T-cell (primary cell): ENCODE results near the gene SYAP1. TPM values are rescaled to one million over a fixed set of nuclear protein-coding genes. Genes with fewer than 3 reads are reported as not detected.

Source experiments
- total RNA-seq, 35 experiments: library from RNA in 6 of 35; stranded (reverse) in 6 of 35; fragments of 120-200 nt in 1 of 35; gene quantifications; one replicate each; pipeline versions ENCODE4 v1.2.1 to v1.2.4 and lab custom pipeline; 2013 to 2026

SYAP1 gene
- total RNA-seq, 5 donors from 2014 or later (not counting 1 experiment from before 2014, with no cell fraction given) = 12.5 to 53.2 (median 19.3) TPM

Other genes starting within 250 kb of the SYAP1 start
- not detected for gene S100G, start 69.5 kb upstream of the SYAP1 start, total RNA-seq
- 1 to 10 TPM; 5.2 to 6.7 (median 5.7) TPM for gene CTPS2, start 6.9 kb upstream of the SYAP1 start, total RNA-seq
- 10 to 100 TPM; 16.4 to 24.0 (median 17.9) TPM for gene TXLNG, start 66.9 kb downstream of the SYAP1 start, total RNA-seq
- 100 to 1,000 TPM in 2 of 5 donors, 10 to 100 TPM in 3; 72.6 to 111 (median 90.3) TPM for gene RBBP7, start 150.8 kb downstream of the SYAP1 start, total RNA-seq
- gene REPS2, start 227.0 kb downstream of the SYAP1 start, total RNA-seq = under 1 TPM; 0.38 to 0.70 (median 0.66) TPM